ENCODE results near the gene RPL41. TPM values are rescaled to one million over a fixed set of nuclear protein-coding genes. Genes with fewer than 3 reads are reported as not detected.
A peak's percentile ranks its signal among the peaks of the same experiment; 100 is the strongest.

The RPL41 gene
- polyA plus RNA-seq, 1 of the 3 experiments (the other 2 are of a cell fraction) = 12,464 TPM

DNA sequence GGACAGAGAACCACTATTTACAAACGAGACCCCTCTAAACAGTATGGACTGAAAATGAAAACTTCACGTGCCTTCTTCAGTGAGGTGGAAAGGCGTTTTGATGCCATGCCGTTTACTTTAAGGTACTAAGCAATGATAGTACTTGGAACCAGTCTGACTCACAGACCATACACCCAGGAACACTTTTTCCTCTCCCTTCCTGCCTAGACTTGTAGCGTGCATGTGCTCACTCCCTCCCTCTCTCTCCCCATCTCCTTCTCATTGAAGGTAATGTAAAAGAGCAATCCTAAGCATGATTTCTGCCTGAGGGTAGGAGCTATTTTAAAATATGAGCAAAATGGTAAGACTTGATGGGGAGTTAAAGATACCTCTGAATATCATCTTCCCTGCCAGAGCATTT, 5.9 kb upstream of the RPL41 start:
- Histone ChIP-seq H2AFZ (ENCODE audit: low read depth) (no peak overlapping the region), H3K9ac (no peak overlapping the region), H3K9me2 (no peaks in the 10 kb centered on the region), H3K9me3 (no peaks in the 10 kb centered on the region), H3K36me3 (replicated peaks in 1 of 2; ENCODE audit: control insufficient read depth in 1 of 2, insufficient read depth in 2 of 2, low read length in 1 of 2) (peaks cover 61 to 67% of the 10 kb centered on the region in 2 experiments), H3K4me1 (ENCODE audit: control insufficient read depth in 1 of 2, insufficient read depth in 2 of 2, low read depth in 1 of 2, low read length in 1 of 2) (peaks cover 9 to 13% of the 10 kb centered on the region in 2 experiments; a peak in 3 of 4 replicates), H3K4me3 (ENCODE audit: low read depth in 2 of 2, low read length in 1 of 2) (no peak overlapping the region), H3K79me2 (ENCODE audit: insufficient read depth) (peaks cover 31% of the 10 kb centered on the region), H3F3A (replicated peaks; ENCODE audit: insufficient read depth) (peaks cover 49% of the 10 kb centered on the region), H3K4me2 (no peak overlapping the region), H4K20me1 (ENCODE audit: insufficient read depth) (0 out of 2 replicates have a peak, but pooled peaks cover 3% of the 10 kb centered on the region), H3K27ac (ENCODE audit: low read depth in 2 of 2, low read length in 1 of 2) (no peak overlapping the region), H3K27me3 (ENCODE audit: insufficient read depth) (no peaks in the 10 kb centered on the region)
- ChIA-PET POLR2A (no interaction called here), CTCF (interaction anchor here (0.8 to 1.8 kb wide), 4 partner anchors 9 to 115 kb away, joined by 3 to 7 read pairs (median 4); no protein-coding TSS in a partner anchor)
- no peak for DNase-seq
- TF ChIP-seq RXRA (IDR thresholded peaks at IDR 0.05; ENCODE audit: borderline replicate concordance, low read depth) = no peak
- TF ChIP-seq, protein P1, sequence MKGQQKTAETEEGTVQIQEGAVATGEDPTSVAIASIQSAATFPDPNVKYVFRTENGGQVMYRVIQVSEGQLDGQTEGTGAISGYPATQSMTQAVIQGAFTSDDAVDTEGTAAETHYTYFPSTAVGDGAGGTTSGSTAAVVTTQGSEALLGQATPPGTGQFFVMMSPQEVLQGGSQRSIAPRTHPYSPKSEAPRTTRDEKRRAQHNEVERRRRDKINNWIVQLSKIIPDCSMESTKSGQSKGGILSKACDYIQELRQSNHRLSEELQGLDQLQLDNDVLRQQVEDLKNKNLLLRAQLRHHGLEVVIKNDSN (IDR thresholded peaks at IDR 0.05; ENCODE audit: borderline replicate concordance, low read depth) = no peak
- TF ChIP-seq, protein P2, sequence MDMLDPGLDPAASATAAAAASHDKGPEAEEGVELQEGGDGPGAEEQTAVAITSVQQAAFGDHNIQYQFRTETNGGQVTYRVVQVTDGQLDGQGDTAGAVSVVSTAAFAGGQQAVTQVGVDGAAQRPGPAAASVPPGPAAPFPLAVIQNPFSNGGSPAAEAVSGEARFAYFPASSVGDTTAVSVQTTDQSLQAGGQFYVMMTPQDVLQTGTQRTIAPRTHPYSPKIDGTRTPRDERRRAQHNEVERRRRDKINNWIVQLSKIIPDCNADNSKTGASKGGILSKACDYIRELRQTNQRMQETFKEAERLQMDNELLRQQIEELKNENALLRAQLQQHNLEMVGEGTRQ (IDR thresholded peaks at IDR 0.05; ENCODE audit: borderline replicate concordance, low read depth, low read length) = no peak
- no peak for TF ChIP-seq PBX3 (IDR thresholded peaks at IDR 0.05)
- TF ChIP-seq EZH2phosphoT487 (IDR thresholded peaks at IDR 0.05; ENCODE audit: borderline replicate concordance, low read depth) = no peak
- TF ChIP-seq CHD2 (IDR thresholded peaks at IDR 0.05; ENCODE audit: low read length, partially characterized antibody) = no peak
- TF ChIP-seq EP300 (IDR thresholded peaks at IDR 0.05; ENCODE audit: borderline replicate concordance in 1 of 2, low read depth in 1 of 2, low read length in 1 of 2) = no peak
- no peak for TF ChIP-seq YY1 (IDR thresholded peaks at IDR 0.05; ENCODE audit: low read depth)
- no peak for TF ChIP-seq GABPA (IDR thresholded peaks at IDR 0.05; ENCODE audit: low read depth)
- TF ChIP-seq GATA2 (CRISPR knock-in tag; IDR thresholded peaks at IDR 0.05) = no peak
- no peak for TF ChIP-seq TEAD4 (IDR thresholded peaks at IDR 0.05; ENCODE audit: borderline replicate concordance, insufficient read depth)
- TF ChIP-seq NFIC (IDR thresholded peaks at IDR 0.05; ENCODE audit: borderline replicate concordance) = no peak
- no peak for TF ChIP-seq POLR2AphosphoS5 (IDR thresholded peaks at IDR 0.05; ENCODE audit: low read depth, low read length)
- 94% methylated on average over 5 of the region's 5 CpGs for WGBS (ENCODE audit: low lambda C conversion rate)

GRCh38 chr12:56114084-56114483, 2.3 kb upstream of the RPL41 start:
- no peaks in the 10 kb centered on the region for H3K9me3 ChIP-seq
- H3K9ac ChIP-seq = no peak overlapping the region
- H3K4me2 ChIP-seq = no peak overlapping the region
- H3F3A ChIP-seq (replicated peaks; ENCODE audit: insufficient read depth) = peaks cover 51% of the 10 kb centered on the region
- TF ChIP-seq ELF1 (IDR thresholded peaks at IDR 0.05) = no peak
- TF ChIP-seq RAD21 (IDR thresholded peaks at IDR 0.05; ENCODE audit: low read length) = no peak
- H3K36me3 ChIP-seq (replicated peaks in 1 of 2; ENCODE audit: control insufficient read depth in 1 of 2, insufficient read depth in 2 of 2, low read length in 1 of 2) = peaks cover 40 to 44% of the 10 kb centered on the region in 2 experiments
- H3K4me1 ChIP-seq (ENCODE audit: control insufficient read depth in 1 of 2, insufficient read depth in 2 of 2, low read depth in 1 of 2, low read length in 1 of 2) = peaks cover 8 to 10% of the 10 kb centered on the region in 2 experiments; a peak in 3 of 4 replicates
- H3K27me3 ChIP-seq (ENCODE audit: insufficient read depth) = no peaks in the 10 kb centered on the region
- H3K4me3 ChIP-seq (ENCODE audit: low read depth in 2 of 2, low read length in 1 of 2) = no peak overlapping the region
- H3K27ac ChIP-seq (ENCODE audit: low read depth in 2 of 2, low read length in 1 of 2) = peak overlapping the region in 1 of 2 experiments; percentile 10; a peak in 1 of 4 replicates
- no peak for DNase-seq
- H4K20me1 ChIP-seq (ENCODE audit: insufficient read depth) = peaks cover 3% of the 10 kb centered on the region; the same call in 1 of the 2 replicates
- POLR2A ChIA-PET = interaction anchor here (0.7 kb wide), 1 partner anchor 56 kb away, joined by 3 read pairs; no protein-coding TSS in a partner anchor
- WGBS (ENCODE audit: low lambda C conversion rate) = 97% methylated on average over 1 of the region's 1 CpG
- CTCF ChIA-PET = no interaction called here
- no peak overlapping the region for H2AFZ ChIP-seq (ENCODE audit: low read depth)
- H3K79me2 ChIP-seq (ENCODE audit: insufficient read depth) = peaks cover 21% of the 10 kb centered on the region
- H3K9me2 ChIP-seq = no peaks in the 10 kb centered on the region
